NCI-H1694 treated with DMSO at 0.1 percent for 48 hours (cell line): ENCODE results near the gene APC2.
"Not testable (repeated sequence)": the region's sequence is repeated elsewhere in the genome, so short reads cannot be mapped to it uniquely, and the experiment has no call there.

Source experiments
- DNase-seq: peaks from one replicate; lab custom pipeline; 2025; lab: John Stamatoyannopoulos, UW

The APC2 gene

GRCh38 chr19:1467490-1468273 is 17.8 kb downstream of the APC2 start:
- no peak for DNase-seq

- DNase-seq, result no peak
These were observed 18.4 kb downstream of the APC2 start for GRCh38 chr19:1468274-1468820.

- no peak for DNase-seq
These were observed 18.9 kb downstream of the APC2 start for GRCh38 chr19:1468821-1469254.

GRCh38 chr19:1469255-1470054 is 19.5 kb downstream of the APC2 start:
- no peak for DNase-seq

GRCh38 chr19:1470055-1470304 is 20.1 kb downstream of the APC2 start:
- no peak for DNase-seq

- DNase-seq, result peak; percentile 32
These were observed 20.5 kb downstream of the APC2 start for GRCh38 chr19:1470305-1471009.

- no peak for DNase-seq
These were observed 21.1 kb downstream of the APC2 start for GRCh38 chr19:1471010-1471514.

GRCh38 chr19:1471515-1472160 is 21.7 kb downstream of the APC2 start:
- no peak for DNase-seq

GRCh38 chr19:1472231-1473084 is 22.5 kb downstream of the APC2 start:
- no peak for DNase-seq

GRCh38 chr19:1473085-1473851 is 23.3 kb downstream of the APC2 start:
- no peak for DNase-seq

GRCh38 chr19:1474011-1474764 is 24.3 kb downstream of the APC2 start:
- DNase-seq, result no peak

GRCh38 chr19:1474765-1475351 is 24.9 kb downstream of the APC2 start:
- no peak for DNase-seq

- DNase-seq, result no peak
These were observed 26.0 kb downstream of the APC2 start for GRCh38 chr19:1475751-1476437.

- not testable (repeated sequence) for DNase-seq
These were observed 27.1 kb downstream of the APC2 start for GRCh38 chr19:1477056-1477455.

- peak; percentile 85 for DNase-seq
These were observed 29.2 kb downstream of the APC2 start, which contains the start of gene C19orf25 for GRCh38 chr19:1478934-1479707. Gene C19orf25 (minus strand): TSS chr19:1479215. CDS start chr19:1478903, 312 bp downstream.

- no peak for DNase-seq
These were observed 31.4 kb downstream of the APC2 start for GRCh38 chr19:1481224-1481892.

GRCh38 chr19:1481893-1482360 is 32.0 kb downstream of the APC2 start:
- no peak for DNase-seq
